ENCODE data around the gene GRIK1. TPM values are rescaled to one million over a fixed set of nuclear protein-coding genes. Genes with fewer than 3 reads are reported as not detected.

GRIK1 gene
- polyA plus RNA-seq, 1 donor (not counting 4 experiments of a cell fraction or from before 2014, with no cell fraction given), result not detected

DNA sequence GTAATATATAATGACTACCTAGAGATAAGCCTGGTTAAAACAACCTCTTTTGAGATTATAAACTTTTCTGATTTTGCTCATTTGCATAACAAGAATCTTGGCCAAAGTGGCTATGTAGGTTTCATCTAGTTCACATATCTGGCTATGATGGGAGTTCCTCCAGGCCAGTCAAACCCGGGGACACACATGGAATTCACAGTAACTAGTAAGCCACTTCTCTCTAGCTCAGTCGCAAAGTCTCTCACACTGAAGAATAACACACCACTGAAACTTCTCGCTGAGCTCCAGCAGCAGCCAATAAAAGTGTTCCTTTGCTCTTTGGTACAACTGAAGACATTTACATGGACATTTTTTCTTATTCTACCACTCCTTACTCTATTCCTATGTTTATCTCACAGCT lies 36.0 kb upstream of the GRIK1 start:
- FAIRE-seq (no peak), DNase-seq (ENCODE audit: low read depth, low spot score) (no peak)
- H3K36me3 ChIP-seq (ENCODE audit: control insufficient read depth in 2 of 2, extremely low read depth in 1 of 2, insufficient read depth in 2 of 2, low read length in 2 of 2), result no peaks in the 10 kb centered on the region
- H3K4me2 ChIP-seq (ENCODE audit: control insufficient read depth, extremely low read depth, insufficient read depth, low read depth, low read length), result no peak overlapping the region
- H3K79me2 ChIP-seq (ENCODE audit: control insufficient read depth, insufficient read depth, low read length), result no peaks in the 10 kb centered on the region
- H3K4me1 ChIP-seq (ENCODE audit: control insufficient read depth, extremely low read depth, insufficient read depth, low read length), result no peaks in the 10 kb centered on the region
- dilution Hi-C loops (cut with MboI; ENCODE audit: extremely low pct_ligation_motif_present, low sequenced_read_pairs), result no loop called here
- H3K27me3 ChIP-seq (ENCODE audit: control insufficient read depth, extremely low read depth, insufficient read depth, low read length), result no peaks in the 10 kb centered on the region
- TF ChIP-seq, protein P1, sequence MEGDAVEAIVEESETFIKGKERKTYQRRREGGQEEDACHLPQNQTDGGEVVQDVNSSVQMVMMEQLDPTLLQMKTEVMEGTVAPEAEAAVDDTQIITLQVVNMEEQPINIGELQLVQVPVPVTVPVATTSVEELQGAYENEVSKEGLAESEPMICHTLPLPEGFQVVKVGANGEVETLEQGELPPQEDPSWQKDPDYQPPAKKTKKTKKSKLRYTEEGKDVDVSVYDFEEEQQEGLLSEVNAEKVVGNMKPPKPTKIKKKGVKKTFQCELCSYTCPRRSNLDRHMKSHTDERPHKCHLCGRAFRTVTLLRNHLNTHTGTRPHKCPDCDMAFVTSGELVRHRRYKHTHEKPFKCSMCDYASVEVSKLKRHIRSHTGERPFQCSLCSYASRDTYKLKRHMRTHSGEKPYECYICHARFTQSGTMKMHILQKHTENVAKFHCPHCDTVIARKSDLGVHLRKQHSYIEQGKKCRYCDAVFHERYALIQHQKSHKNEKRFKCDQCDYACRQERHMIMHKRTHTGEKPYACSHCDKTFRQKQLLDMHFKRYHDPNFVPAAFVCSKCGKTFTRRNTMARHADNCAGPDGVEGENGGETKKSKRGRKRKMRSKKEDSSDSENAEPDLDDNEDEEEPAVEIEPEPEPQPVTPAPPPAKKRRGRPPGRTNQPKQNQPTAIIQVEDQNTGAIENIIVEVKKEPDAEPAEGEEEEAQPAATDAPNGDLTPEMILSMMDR (optimal IDR thresholded peaks at IDR 0.05 in 1 of 3, IDR thresholded peaks at IDR 0.05 in 1 of 3, conservative IDR thresholded peaks at IDR 0.05 in 1 of 3; ENCODE audit: extremely low read depth in 1 of 3, insufficient read depth in 2 of 3, low read length in 3 of 3), result no peak
- TF ChIP-seq EZH2 (IDR thresholded peaks at IDR 0.05; ENCODE audit: low read length), result no peak
- no peaks in the 10 kb centered on the region for H4K20me1 ChIP-seq (ENCODE audit: control insufficient read depth, extremely low read depth, insufficient read depth, low read length)
- H3K4me3 ChIP-seq (ENCODE audit: control insufficient read depth in 2 of 3, extremely low read depth in 1 of 3, insufficient read depth in 2 of 3, low read depth in 1 of 3, low read length in 3 of 3), result no peak overlapping the region
- H3K9ac ChIP-seq (ENCODE audit: control insufficient read depth, extremely low read depth, insufficient read depth, low read length), result no peak overlapping the region
- no peaks in the 10 kb centered on the region for H3K9me1 ChIP-seq (ENCODE audit: control insufficient read depth, extremely low read depth, insufficient read depth, low read length)
- no peak overlapping the region for H2AFZ ChIP-seq (ENCODE audit: control insufficient read depth, low read length)
- no peak overlapping the region for H3K27ac ChIP-seq (ENCODE audit: control insufficient read depth, insufficient read depth, low read length)
- H3K9me3 ChIP-seq (ENCODE audit: control insufficient read depth, low read depth, low read length), result no peaks in the 10 kb centered on the region

DNA sequence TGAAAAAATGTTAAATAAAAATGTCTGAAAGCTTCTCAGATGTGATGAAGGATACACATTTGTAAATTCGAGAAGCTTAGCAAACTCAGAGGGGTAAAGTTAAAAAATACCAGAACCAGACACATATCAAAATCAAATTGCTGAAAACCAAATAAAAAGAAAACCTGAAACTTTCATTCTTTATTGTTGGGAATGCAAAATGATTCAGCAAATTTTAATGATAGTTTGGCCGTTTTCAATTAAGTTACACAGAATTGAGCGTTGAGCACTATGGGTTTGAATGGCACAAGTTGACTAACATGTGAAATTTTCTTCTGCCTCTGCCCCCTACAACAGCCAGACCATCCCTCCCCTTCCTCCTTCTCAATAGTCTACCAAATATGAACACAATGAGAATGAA lies 33.5 kb upstream of the GRIK1 start:
- H3K27ac ChIP-seq (ENCODE audit: control insufficient read depth, insufficient read depth, low read length), result no peak overlapping the region
- H3K9me3 ChIP-seq (ENCODE audit: control insufficient read depth, low read depth, low read length), result no peaks in the 10 kb centered on the region
- no peaks in the 10 kb centered on the region for H3K79me2 ChIP-seq (ENCODE audit: control insufficient read depth, insufficient read depth, low read length)
- no peaks in the 10 kb centered on the region for H3K9me1 ChIP-seq (ENCODE audit: control insufficient read depth, extremely low read depth, insufficient read depth, low read length)
- dilution Hi-C loops (cut with MboI; ENCODE audit: extremely low pct_ligation_motif_present, low sequenced_read_pairs), result no loop called here
- no peak overlapping the region for H2AFZ ChIP-seq (ENCODE audit: control insufficient read depth, low read length)
- FAIRE-seq, result no peak
- no peak overlapping the region for H3K4me3 ChIP-seq (ENCODE audit: control insufficient read depth in 2 of 3, extremely low read depth in 1 of 3, insufficient read depth in 2 of 3, low read depth in 1 of 3, low read length in 3 of 3)
- H3K4me1 ChIP-seq (ENCODE audit: control insufficient read depth, extremely low read depth, insufficient read depth, low read length), result no peaks in the 10 kb centered on the region
- H4K20me1 ChIP-seq (ENCODE audit: control insufficient read depth, extremely low read depth, insufficient read depth, low read length), result no peaks in the 10 kb centered on the region
- DNase-seq (ENCODE audit: low read depth, low spot score), result no peak
- no peak overlapping the region for H3K4me2 ChIP-seq (ENCODE audit: control insufficient read depth, extremely low read depth, insufficient read depth, low read depth, low read length)
- TF ChIP-seq, protein P1 (optimal IDR thresholded peaks at IDR 0.05 in 1 of 3, IDR thresholded peaks at IDR 0.05 in 1 of 3, conservative IDR thresholded peaks at IDR 0.05 in 1 of 3; ENCODE audit: extremely low read depth in 1 of 3, insufficient read depth in 2 of 3, low read length in 3 of 3), result no peak
- TF ChIP-seq EZH2 (IDR thresholded peaks at IDR 0.05; ENCODE audit: low read length), result no peak
- no peaks in the 10 kb centered on the region for H3K27me3 ChIP-seq (ENCODE audit: control insufficient read depth, extremely low read depth, insufficient read depth, low read length)
- no peaks in the 10 kb centered on the region for H3K36me3 ChIP-seq (ENCODE audit: control insufficient read depth in 2 of 2, extremely low read depth in 1 of 2, insufficient read depth in 2 of 2, low read length in 2 of 2)
- H3K9ac ChIP-seq (ENCODE audit: control insufficient read depth, extremely low read depth, insufficient read depth, low read length), result no peak overlapping the region

Measured in keratinocyte (primary cell).